Measurements from ENCODE around the gene MIX23. TPM values are rescaled to one million over a fixed set of nuclear protein-coding genes. Genes with fewer than 3 reads are reported as not detected.

The MIX23 gene
- total and polyA plus RNA-seq, 2 of the 4 experiments (the other 2 are of a cell fraction): 10.0 to 26.7 TPM

- Histone ChIP-seq H4K8ac (ENCODE audit: low read depth in 2 of 2, low read length in 2 of 2) (no peak overlapping the region), H2BK5ac (ENCODE audit: low read depth, low read length, poor library complexity, severe bottlenecking) (no peak overlapping the region), H3K4me3 (ENCODE audit: insufficient read depth, low read depth, low read length) (no peak overlapping the region), H3K9me1 (ENCODE audit: insufficient read depth, low read length) (no peaks in the 10 kb centered on the region), H2AK5ac (ENCODE audit: low read depth, low read length) (no peak overlapping the region), H3K27me3 (ENCODE audit: control insufficient read depth, insufficient read depth, low read length) (no peaks in the 10 kb centered on the region; the same call in 1 of the 2 replicates), H3K4me2 (ENCODE audit: low read depth, low read length) (no peak overlapping the region), H3K56ac (ENCODE audit: extremely low read depth, insufficient read depth, low read length) (no peak overlapping the region), H3K14ac (replicated peaks; ENCODE audit: low read depth, low read length) (no peak overlapping the region), H2BK15ac (ENCODE audit: low read depth, low read length) (no peak overlapping the region), H3K36me3 (ENCODE audit: control insufficient read depth, insufficient read depth, low read length) (no peaks in the 10 kb centered on the region), H3K27ac (ENCODE audit: insufficient read depth, low read length) (no peak overlapping the region), H4K5ac (ENCODE audit: low read depth, low read length) (no peak overlapping the region), H4K20me1 (ENCODE audit: insufficient read depth, low read length) (no peaks in the 10 kb centered on the region), H2AFZ (replicated peaks; ENCODE audit: low read length, poor library complexity) (no peak overlapping the region), H4K91ac (ENCODE audit: insufficient read depth, low read depth, low read length) (no peak overlapping the region), H2BK20ac (ENCODE audit: low read depth, low read length) (no peak overlapping the region), H3K9ac (ENCODE audit: low read depth, low read length) (no peak overlapping the region), H3K23ac (ENCODE audit: low read depth, low read length) (no peak overlapping the region), H2AK9ac (replicated peaks; ENCODE audit: low read depth, low read length, poor library complexity) (no peak overlapping the region), H3K18ac (ENCODE audit: low read depth, low read length) (no peak overlapping the region), H3K4me1 (ENCODE audit: control insufficient read depth, insufficient read depth, low read length) (no peaks in the 10 kb centered on the region), H3K79me1 (ENCODE audit: low read depth in 1 of 2, low read length in 2 of 2) (no peaks in the 10 kb centered on the region), H3K9me3 (ENCODE audit: control insufficient read depth, insufficient read depth, low read length) (no peaks in the 10 kb centered on the region), H3K4ac (ENCODE audit: low read depth, low read length) (no peak overlapping the region), H2BK120ac (ENCODE audit: low read depth, low read length) (no peak overlapping the region)
- in situ Hi-C loops (cut with MboI; ENCODE audit: low sequenced_read_pairs): no loop called here
- CTCF ChIA-PET: no interaction called here
- DNase-seq (no peak), ATAC-seq (ENCODE audit: low read depth) (no peak)
- BruUV-seq (replicated peaks): no TSS peak
- dilution Hi-C loops (cut with HindIII; ENCODE audit: low sequenced_read_pairs, unreplicated experiment): no loop called here
- TF ChIP-seq USF2 (IDR thresholded peaks at IDR 0.05; ENCODE audit: low read depth, low read length) (no peak), POLR2A (IDR thresholded peaks at IDR 0.05; ENCODE audit: low read depth, low read length) (no peak), CEBPB (IDR thresholded peaks at IDR 0.05; ENCODE audit: low read depth, low read length) (no peak), RFX5 (IDR thresholded peaks at IDR 0.05; ENCODE audit: low read depth, low read length) (no peak), ELK1 (IDR thresholded peaks at IDR 0.05; ENCODE audit: borderline replicate concordance, low read depth, low read length) (no peak), MXI1 (IDR thresholded peaks at IDR 0.05; ENCODE audit: borderline replicate concordance, low read depth, low read length) (no peak), FOS (IDR thresholded peaks at IDR 0.05; ENCODE audit: low read depth, low read length) (no peak), NFE2L2 (IDR thresholded peaks at IDR 0.05; ENCODE audit: low read depth, low read length) (no peak)
- TF ChIP-seq, protein P1, sequence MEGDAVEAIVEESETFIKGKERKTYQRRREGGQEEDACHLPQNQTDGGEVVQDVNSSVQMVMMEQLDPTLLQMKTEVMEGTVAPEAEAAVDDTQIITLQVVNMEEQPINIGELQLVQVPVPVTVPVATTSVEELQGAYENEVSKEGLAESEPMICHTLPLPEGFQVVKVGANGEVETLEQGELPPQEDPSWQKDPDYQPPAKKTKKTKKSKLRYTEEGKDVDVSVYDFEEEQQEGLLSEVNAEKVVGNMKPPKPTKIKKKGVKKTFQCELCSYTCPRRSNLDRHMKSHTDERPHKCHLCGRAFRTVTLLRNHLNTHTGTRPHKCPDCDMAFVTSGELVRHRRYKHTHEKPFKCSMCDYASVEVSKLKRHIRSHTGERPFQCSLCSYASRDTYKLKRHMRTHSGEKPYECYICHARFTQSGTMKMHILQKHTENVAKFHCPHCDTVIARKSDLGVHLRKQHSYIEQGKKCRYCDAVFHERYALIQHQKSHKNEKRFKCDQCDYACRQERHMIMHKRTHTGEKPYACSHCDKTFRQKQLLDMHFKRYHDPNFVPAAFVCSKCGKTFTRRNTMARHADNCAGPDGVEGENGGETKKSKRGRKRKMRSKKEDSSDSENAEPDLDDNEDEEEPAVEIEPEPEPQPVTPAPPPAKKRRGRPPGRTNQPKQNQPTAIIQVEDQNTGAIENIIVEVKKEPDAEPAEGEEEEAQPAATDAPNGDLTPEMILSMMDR (conservative IDR thresholded peaks at IDR 0.05; ENCODE audit: low read depth, low read length): no peak
- intact Hi-C loops (cut with micrococcal nuclease): no loop called here
- POLR2A ChIA-PET (ENCODE audit: unreplicated experiment): no interaction called here
- 17% methylated on average over 2 of the region's 4 CpGs; no CpG with 5 or more reads in 1 of the 2 experiments for WGBS, 2 experiments (ENCODE audit: extremely low coverage in 2 of 2, insufficient read length in 1 of 2)
These were observed 67.4 kb downstream of the MIX23 start for GRCh38 chr3:122315619-122316018.
